Dermis microvascular lymphatic vessel endothelial cell (primary cell): Measurements from ENCODE around the gene TP53TG5. TPM values are rescaled to one million over a fixed set of nuclear protein-coding genes. Genes with fewer than 3 reads are reported as not detected.
A peak's percentile ranks its signal among the peaks of the same experiment; 100 is the strongest.

Experiments used
- DNase-seq, 2 donors: peaks; one replicate each; pipeline versions ENCODE4 v3.0.0 to v3.0.0-alpha.2; 2010; ENCODE audit warnings: low read depth in 2 of 2
- total RNA-seq: library from RNA; depleted of rRNA; stranded (reverse); fragments of >200 nt; gene quantifications from 2 replicates; pipeline ENCODE4 v1.2.1, GENCODE V29; 2014

Gene TP53TG5
- total RNA-seq, 1 donor from 2014 or later, result not detected

GRCh38 chr20:45346851-45347250 lies 31.3 kb downstream of the TP53TG5 start:
- DNase-seq, result no peak

- peak in 1 of 2 donors; percentile 55 for DNase-seq
These were observed 31.8 kb downstream of the TP53TG5 start for GRCh38 chr20:45346291-45346718.

GRCh38 chr20:45345104-45345936 lies 32.8 kb downstream of the TP53TG5 start:
- no peak for DNase-seq

- peak; percentile 77 to 91 for DNase-seq
These were observed 33.8 kb downstream of the TP53TG5 start for GRCh38 chr20:45344168-45344860.

- DNase-seq, result no peak
These were observed 34.5 kb downstream of the TP53TG5 start for GRCh38 chr20:45343532-45344167.

GRCh38 chr20:45342855-45343531 lies 35.1 kb downstream of the TP53TG5 start:
- no peak for DNase-seq

- peak; percentile 72 to 86 for DNase-seq
These were observed 35.9 kb downstream of the TP53TG5 start for GRCh38 chr20:45341939-45342854.

- DNase-seq, result no peak
These were observed 36.6 kb downstream of the TP53TG5 start for GRCh38 chr20:45341579-45341938.

- no peak for DNase-seq
These were observed 37.2 kb downstream of the TP53TG5 start for GRCh38 chr20:45340951-45341350.

GRCh38 chr20:45340236-45340847 lies 37.8 kb downstream of the TP53TG5 start:
- DNase-seq, result no peak

GRCh38 chr20:45339799-45340198 lies 38.3 kb downstream of the TP53TG5 start:
- DNase-seq, result no peak

GRCh38 chr20:45339084-45339483 lies 39.0 kb downstream of the TP53TG5 start:
- no peak for DNase-seq

- no peak for DNase-seq
These were observed 39.7 kb downstream of the TP53TG5 start for GRCh38 chr20:45338121-45339030.

GRCh38 chr20:45337367-45338120 lies 40.6 kb downstream of the TP53TG5 start:
- peak in 1 of 2 donors; percentile 38 for DNase-seq

GRCh38 chr20:45336530-45337366 lies 41.4 kb downstream of the TP53TG5 start:
- peak in 1 of 2 donors; percentile 29 for DNase-seq

GRCh38 chr20:45330476-45330875 lies 47.6 kb downstream of the TP53TG5 start:
- DNase-seq, result no peak

- no peak for DNase-seq
These were observed 48.4 kb downstream of the TP53TG5 start for GRCh38 chr20:45329497-45330319.
